GM18517 (cell line): ENCODE data around the gene RASAL3.
"Not testable (repeated sequence)": the region's sequence is repeated elsewhere in the genome, so short reads cannot be mapped to it uniquely, and the experiment has no call there.

Source experiments
- ATAC-seq: cut with Tn5 transposase; IDR thresholded peaks from one replicate; pipeline ENCODE4 v1.9.1; 2021; ENCODE audit warnings: mild to moderate bottlenecking, moderate library complexity; ENCODE audit not compliant: unreplicated experiment

The RASAL3 gene

GRCh38 chr19:15421721-15422260 lies 42.6 kb downstream of the RASAL3 start:
- no peak for ATAC-seq

- no peak for ATAC-seq
Observed at GRCh38 chr19:15421136-15421695, 43.1 kb downstream of the RASAL3 start.

- no peak for ATAC-seq
Observed at GRCh38 chr19:15419413-15420025, 44.8 kb downstream of the RASAL3 start.

GRCh38 chr19:15418579-15419412 lies 45.5 kb downstream of the RASAL3 start, which contains the start of gene AKAP8L:
TSS of gene AKAP8L (minus strand) at chr19:15418988. CDS start at chr19:15418923, 65 bp downstream.
- ATAC-seq: peak; percentile 97

- ATAC-seq: no peak
Observed at GRCh38 chr19:15418231-15418578, 46.1 kb downstream of the RASAL3 start.

- ATAC-seq: no peak
Observed at GRCh38 chr19:15417699-15418098, 46.6 kb downstream of the RASAL3 start.

- ATAC-seq: no peak
Observed at GRCh38 chr19:15412832-15413231, 51.5 kb downstream of the RASAL3 start.

GRCh38 chr19:15411351-15411750 lies 53.0 kb downstream of the RASAL3 start:
- ATAC-seq: not testable (repeated sequence)

GRCh38 chr19:15404780-15405211 lies 59.5 kb downstream of the RASAL3 start:
- ATAC-seq: no peak

- ATAC-seq: no peak
Observed at GRCh38 chr19:15404097-15404779, 60.1 kb downstream of the RASAL3 start.

- no peak for ATAC-seq
Observed at GRCh38 chr19:15403151-15403531, 61.2 kb downstream of the RASAL3 start.

- ATAC-seq: no peak
Observed at GRCh38 chr19:15402411-15403150, 61.8 kb downstream of the RASAL3 start.
